HG02763 (cell line): ENCODE measurements around the gene IRX5.

Source experiments
- ATAC-seq: cut with Tn5 transposase; IDR thresholded peaks from one replicate; pipeline ENCODE4 v1.9.1; 2021; ENCODE audit warnings: mild to moderate bottlenecking, moderate library complexity; ENCODE audit not compliant: unreplicated experiment

Gene IRX5

DNA sequence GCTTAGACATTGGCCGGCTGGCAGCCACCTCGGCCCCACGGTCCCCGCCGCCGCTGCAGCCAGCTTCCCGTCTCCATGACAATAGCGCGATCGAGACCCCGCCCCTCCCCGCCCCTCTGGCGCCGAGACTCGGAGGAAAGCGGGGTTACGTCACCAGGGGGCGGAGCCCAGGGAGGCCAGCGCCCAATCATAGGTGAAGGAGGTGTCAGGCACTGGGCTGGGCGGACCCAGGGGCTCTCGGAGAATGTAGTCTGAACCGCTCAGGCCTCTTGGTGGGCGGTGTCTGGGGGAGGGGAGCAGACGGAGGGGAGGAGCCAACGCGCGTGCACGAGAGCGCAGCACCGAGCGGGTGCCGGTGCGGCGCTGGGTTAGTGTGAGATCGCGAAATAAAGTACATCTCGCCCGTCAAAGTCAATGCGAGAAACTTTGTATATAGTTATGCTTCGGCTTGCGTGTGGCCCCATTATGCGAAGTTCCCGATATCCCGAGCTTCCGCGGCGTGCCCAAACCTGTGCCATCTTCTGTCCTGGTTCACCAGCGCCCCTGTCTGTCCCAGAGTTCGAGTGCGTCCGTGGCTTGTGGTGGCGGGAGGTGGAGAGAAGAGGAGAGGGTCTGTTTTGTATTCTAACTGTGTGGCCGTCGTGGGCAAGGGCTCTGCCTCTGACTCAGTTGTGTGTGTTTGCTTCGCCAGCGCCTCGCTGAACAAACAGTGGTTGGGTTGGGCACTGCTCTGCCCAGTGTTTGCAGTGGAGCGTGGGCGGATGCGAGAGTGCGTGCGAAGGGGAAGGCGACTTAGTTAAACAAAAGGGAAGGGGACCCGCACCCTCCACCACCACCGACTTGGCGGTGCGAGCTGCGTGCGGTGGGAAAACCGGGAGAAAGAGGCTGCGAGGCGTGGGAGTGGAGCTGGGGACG lies 1.3 kb upstream of the IRX5 start:
- peak; percentile 92 for ATAC-seq

DNA sequence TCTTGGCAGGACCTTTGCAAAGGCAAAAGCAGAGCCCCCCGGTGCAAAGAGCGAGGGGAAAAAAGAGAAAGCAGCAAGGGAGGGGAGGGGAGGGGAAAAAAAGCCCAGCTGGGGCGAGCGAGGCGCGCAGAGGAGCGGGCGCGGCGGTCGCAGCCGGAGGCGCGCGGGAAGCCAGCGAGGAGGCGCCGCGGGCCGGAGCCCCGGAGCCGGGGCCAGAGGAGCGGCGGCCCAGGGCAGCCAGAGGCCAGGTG lies 129 bp downstream of the IRX5 start:
- no peak for ATAC-seq

DNA sequence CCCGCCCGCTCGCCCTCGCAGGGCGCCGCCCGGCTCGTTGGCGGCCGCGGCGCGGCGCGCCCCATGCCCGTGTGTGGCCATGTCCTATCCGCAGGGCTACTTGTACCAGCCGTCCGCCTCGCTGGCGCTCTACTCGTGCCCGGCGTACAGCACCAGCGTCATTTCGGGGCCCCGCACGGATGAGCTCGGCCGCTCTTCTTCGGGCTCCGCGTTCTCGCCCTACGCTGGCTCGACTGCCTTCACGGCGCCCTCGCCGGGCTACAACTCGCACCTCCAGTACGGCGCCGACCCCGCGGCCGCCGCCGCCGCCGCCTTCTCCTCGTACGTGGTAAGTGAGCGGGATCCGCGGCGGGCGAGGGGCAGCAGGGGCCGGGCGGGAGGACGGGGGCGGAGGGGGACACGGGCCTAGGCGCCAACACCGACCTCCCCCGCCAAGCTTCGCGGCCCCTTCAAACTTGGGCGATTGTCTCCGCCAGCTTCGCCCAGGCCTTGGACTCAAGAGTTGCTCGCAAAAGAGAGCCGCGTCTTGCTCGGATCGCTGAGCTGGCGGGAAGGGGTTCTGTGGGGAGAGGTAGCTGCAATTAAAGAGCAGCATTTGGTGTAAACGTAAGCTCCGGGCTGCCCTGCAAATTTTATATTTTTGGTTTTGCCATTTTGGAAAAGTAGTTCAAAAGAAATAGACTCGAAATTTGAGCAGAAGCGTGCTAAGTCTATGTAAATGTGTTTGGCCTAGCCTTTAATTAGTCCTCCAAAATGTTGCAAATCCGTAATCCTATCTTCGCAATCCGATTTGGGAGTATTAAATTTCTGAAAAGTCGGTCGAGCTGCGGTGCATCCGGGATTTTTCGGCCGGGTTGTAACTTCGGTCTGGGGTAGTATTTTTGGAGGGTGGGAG lies 702 bp downstream of the IRX5 start:
- ATAC-seq = no peak

DNA sequence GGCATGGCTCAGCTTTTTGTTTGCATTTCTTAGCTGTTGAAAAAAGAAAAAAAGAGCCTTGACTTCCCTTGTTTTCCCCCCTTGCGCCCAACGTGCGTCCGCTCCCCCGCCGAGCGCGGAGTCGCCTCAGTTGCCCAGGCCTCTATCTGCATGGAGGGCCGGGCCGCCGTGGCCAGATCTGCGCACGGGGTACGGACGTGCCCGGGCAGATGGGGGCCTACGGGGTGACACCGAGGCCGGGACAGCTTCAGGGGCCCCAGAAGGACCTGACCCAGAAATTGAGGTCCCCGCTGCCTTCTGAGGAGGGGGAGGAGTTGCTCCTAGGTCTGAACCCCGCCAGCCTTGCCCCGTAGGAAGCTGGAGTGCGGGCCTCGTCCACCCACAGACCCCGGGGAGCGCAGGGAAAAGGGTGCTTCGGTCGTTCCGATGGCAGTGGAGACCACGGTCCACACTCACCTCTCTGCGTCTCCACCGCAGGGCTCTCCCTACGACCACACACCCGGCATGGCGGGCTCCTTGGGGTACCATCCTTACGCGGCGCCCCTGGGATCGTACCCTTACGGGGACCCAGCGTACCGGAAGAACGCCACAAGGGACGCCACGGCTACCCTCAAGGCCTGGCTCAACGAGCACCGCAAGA lies 1.5 kb downstream of the IRX5 start:
- ATAC-seq = no peak

DNA sequence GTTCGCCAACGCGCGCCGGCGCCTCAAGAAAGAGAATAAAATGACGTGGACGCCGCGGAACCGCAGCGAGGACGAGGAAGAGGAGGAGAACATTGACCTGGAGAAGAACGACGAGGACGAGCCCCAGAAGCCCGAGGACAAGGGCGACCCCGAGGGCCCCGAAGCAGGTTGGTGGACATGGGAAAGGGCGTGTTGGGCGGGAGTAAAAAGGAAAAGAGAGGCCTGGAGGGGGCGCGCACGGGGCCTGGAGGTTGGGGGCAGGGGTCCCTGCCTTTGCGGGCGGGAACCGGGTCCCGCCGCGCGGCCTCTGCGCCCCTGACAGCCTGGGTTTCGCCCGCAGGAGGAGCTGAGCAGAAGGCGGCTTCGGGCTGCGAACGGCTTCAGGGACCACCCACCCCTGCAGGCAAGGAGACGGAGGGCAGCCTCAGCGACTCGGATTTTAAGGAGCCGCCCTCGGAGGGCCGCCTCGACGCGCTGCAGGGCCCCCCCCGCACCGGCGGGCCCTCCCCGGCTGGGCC lies 2.1 kb downstream of the IRX5 start:
- ATAC-seq = no peak

DNA sequence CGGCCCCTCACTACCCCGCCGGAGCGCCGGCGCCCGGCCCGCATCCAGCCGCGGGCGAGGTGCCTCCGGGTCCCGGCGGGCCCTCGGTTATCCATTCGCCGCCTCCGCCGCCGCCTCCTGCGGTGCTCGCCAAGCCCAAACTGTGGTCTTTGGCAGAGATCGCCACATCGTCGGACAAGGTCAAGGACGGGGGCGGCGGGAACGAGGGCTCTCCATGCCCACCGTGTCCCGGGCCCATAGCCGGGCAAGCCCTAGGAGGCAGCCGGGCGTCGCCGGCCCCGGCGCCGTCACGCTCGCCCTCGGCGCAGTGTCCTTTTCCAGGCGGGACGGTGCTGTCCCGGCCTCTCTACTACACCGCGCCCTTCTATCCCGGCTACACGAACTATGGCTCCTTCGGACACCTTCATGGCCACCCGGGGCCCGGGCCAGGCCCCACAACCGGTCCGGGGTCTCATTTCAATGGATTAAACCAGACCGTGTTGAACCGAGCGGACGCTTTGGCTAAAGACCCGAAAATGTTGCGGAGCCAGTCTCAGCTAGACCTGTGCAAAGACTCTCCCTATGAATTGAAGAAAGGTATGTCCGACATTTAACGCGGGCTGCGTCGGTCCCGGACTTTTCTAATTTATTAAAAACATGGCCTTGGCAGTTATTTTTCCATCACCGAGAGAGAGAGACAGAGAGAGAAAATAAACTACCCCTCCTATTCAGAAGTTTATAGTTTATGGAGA lies 2.8 kb downstream of the IRX5 start:
- no peak for ATAC-seq

DNA sequence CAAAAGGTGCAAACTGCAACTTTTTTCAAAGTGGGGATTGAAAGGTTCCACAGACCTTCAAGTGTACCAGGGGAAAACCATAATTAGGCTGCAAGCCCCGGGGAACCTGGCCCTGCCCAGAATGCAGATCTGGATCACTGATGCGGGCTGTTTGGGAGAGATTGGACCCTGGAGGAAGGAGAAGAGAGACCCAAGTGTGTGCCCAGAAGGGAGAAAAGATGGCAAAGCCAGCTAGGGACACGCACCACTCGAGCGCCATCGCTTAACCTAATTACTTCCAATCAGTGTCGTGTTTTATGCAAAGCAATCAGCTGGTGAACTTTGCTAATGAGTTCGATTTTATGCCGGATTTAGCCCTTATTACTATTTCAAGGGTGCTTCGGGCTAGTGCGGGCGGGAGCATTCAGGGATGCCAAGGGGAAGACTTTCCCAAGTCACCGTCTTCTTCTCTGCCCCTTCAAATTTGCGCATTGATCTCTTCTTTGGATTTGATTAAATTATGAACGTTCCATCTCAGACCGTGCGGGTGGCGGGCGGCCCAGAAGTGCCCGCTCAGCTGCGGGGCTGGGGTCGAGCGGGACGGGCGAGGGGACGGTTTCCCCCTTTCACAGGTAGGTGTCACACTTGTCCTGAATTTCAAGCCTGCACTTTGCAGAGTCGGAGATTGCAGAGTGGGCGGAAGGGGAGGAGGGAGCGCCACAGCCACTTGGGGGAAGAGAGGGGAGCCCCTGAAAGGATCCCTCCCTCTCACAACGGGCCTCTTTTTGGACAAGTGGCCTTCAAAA lies 4.0 kb downstream of the IRX5 start:
- ATAC-seq = no peak

DNA sequence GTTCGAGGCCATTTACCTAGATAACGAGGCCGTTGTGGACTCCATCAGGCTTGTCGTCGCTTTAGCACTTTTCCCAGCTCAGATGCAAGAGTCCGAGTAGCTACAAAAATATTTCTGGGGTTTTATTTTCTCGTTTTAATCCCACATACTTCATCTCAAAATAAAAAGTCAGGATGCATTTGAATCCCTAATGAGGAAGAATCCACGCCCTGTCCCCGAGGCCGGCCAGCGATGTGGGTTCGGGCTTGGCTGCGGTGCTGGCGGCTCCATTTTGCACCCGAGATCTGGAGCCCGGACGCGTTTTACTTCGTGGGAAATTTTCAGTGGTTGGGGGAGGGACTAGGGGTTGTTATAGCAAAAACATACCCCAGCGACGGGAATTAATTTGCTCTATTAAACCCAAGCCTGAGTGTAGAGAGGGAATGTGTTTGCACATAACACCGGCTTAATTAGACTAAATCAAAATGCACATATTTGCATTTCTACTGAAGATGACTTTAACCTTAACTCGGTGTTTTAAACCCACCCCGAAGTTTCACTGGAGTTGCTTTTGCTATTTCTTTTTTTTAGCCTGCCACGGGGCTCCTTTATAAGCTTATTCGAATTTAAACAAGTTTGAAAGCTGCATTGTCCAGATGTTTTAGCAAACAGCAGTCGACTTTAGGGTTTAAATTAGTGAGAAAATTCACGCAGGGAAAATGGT lies 4.8 kb downstream of the IRX5 start:
- no peak for ATAC-seq

DNA sequence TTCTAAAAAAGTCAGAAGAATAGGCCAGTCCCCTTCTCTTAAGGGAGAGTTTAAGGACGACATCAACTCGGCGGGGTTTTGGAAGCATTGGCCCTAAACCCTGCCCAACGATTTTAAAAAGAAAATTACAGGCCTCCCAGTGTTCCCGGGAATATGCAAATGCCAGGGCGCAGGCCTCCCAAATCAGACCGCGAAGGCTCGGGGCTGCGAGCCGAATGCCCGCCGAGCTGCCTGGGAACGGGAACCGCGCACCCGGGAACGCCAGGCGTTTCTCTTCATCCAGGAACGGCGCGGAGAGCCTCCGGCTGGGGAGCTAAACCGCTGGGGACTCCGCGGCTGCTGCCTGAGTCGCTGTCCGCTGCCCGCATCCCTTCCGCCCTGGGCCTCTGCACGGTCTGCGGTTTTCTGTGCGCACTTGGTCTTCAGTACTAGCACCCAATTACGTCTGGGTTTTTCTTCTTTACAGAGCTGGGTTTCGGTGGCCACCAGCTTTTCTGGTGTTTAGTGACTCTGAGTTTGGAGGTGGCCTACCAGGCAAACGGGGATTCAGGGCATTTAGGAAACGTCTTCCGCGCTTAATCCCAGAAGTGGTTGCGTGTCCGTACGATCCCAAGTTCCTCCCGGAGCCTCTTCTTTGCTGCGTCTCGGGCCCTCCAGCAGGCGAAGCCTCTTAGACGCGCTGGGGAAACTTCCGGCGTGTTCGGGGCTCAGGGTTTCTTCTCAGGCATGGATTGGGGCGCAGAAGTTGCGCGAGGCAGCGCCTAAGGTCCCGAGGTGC lies 5.7 kb downstream of the IRX5 start:
- no peak for ATAC-seq

DNA sequence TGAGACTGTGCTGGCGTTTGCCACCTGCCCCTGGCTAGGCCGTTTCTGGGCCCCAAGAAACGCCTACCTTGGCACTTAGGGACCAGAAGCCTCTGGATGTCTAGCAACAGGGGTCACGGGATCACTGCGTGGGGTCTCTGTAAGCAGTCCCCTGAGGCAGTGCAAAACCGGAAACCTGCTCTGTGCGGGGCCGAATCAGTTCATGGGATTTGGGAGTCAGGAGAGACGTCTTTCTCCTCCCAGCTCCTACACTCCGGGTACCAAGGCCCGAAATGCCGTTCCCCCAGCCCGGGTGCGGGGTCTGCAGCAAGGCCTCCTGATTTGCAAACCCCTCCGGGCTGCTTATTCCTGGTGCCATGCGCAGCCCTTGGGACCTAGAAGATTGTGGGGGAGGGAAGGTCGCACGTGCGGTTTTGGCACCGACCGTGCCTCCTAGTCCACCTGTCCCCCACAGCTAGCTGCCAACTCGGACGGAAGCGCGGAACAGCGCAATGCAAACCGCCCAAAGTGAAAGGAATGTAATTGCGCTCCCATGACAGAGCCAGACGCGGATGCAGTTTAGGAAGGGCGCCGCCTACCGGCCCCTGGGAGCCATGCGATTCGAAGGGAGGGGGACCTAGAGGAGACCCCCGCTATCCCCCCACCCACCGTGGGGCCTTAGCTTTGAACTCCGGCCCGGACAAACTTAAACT lies 6.5 kb downstream of the IRX5 start:
- no peak for ATAC-seq

DNA sequence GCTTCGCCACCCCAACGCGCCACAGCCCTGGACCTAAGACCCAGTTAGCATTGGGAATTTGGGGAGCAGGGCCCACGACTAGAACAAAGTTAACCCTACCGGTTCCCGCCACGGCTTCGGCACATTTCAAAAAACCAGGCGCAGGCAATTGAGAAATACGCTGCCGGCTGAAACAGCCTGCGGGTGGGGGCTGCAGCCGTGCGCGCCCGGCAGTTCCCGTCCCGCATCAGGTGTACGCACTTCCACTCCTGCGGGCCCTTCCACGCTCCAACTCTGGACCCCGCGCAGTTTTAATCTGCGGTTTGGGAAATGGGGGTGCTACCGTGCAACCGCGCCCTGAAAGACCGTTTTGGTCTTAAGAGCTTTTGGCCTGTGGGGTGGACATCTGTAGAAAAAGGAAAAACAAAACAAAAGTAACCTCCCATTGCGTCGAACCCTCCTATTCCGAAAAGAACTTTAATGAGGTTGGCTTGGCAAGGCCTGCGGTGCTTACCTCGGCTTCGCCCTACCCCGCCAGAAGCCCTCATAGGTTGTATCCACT lies 7.1 kb downstream of the IRX5 start:
- ATAC-seq = no peak

DNA sequence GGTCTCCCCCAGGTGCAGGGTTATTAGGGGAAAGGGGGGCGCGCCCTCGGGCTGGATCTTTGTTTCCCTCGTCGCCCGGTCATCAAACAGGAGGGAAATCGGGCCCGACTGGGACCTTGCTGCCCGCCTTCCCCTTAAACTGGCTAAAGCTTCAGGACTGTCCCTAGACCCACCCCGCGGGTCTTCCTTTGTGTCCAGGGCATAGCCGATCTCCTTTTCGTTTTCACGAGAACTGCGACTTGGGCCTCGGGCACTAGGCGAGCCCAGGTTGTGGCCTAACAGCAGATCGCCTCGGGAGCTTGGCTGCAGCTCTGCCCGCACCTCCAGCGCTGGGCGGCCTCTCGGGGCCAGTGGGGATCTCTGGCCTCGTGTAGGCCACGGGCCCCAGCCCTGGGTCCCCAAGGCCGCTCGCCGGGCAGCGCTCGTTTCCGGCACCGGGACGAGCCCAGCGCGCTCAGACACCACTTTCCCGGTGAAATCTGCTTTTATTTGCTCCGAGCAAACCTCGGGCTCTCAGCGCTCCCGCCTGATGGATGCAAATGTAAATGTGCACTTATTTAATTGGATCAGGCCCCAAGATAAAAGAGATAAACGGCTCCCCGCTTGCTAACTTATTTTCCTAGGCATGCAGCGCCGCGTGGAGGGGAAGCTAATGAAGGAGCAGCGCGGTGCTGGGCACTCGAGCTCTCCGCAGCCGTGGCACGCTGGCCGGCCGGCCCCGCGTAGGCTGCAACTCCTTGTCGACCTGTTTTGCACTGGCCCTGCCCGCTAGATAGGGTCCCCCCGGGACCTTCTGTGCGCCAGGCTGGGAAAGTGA lies 7.8 kb downstream of the IRX5 start:
- no peak for ATAC-seq

DNA sequence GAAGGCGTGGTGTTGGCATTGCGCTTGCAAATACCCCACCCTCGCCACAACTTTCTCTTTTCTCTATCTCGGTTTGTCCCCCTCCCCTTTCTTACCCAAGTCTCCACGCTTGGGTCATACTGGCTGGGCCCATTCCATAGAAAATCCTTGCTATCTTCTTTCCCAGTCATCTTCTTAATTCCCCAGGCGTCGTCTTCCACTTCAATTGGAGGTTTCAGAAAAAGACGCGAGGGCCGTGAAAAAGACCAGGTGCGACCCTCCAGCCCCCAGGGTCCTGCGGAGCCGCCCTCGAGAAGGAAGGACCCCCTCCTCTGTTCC lies 8.3 kb downstream of the IRX5 start:
- no peak for ATAC-seq

DNA sequence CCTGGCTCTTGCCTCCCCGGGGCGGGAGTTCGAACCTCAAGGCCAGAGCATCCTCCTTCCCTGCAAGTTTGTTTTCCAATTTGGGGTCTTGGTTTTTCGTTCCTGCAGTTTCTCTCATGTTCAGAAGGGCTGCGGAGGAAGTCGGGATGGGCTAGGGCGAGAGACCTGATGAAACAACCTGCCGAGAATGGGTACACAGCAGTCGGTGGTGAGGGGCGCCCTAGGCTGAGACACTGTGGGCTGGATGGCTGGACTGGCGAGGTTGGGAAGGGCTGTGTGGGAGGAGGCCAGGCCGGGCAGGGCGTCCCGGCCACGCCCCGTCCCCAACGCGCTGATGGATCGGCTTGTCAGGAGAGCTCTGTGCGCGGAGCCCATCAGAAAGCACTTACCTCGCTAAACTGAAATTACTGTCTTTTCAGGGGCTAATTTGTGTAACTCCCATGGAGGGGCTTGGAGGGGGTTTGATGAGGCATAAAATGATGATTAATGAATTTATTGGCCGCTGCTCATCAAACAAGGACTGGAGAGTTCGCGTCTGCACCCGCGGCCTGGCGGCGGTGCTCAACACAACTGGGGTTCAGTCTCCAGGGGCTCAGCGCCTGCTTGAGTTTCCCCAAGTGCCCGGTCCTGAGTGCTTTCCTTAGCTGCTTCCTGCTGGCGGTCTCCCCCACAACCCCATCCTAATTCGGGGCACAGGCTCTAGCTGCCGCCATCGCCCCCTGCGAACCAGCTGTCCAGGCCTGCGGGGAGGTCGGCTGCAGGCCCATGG lies 9.0 kb downstream of the IRX5 start:
- ATAC-seq = no peak

DNA sequence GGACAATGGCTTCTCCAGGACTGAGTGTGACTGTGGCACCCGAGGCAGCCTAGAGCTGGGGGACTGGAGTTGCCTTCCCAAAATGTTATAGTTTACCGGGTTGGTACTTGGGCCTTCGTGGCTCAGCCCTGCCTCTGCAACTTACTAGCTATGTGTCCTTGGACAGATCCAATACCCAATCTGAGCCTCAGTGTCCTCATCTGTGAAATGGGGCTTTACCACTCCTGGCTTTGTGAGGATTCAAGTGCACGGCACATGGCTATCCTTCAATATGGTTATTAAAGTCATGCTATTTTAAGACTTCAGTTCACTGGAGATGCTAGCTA lies 9.6 kb downstream of the IRX5 start:
- ATAC-seq = no peak

DNA sequence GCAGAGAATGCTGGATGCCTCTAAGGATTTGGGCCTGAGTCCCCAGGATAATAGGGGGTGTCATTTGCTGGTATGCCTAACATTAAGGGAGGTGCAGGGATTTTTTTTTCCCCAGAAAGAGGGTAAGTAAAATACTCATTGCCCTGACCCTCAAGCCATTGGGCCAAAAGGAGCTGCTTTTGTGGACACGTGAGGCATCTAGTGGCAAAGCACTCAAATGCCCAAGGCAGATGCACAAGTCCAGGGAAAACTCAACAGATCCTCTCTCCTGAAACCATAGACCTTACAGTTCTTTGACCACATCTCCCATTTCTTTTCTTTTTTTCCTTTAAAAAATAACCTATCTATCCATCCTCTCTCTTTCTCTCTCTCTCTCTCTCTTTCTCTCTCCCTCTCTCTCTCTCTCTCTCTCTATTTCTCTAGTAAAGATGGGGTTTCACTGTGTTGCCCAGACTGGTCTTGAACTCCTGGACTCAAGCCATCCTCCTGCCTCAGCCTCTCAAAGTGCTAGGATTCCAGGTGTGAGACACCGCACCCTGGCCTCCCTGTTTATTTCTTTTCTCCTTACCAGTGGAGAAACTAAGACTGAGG lies 11.8 kb downstream of the IRX5 start:
- ATAC-seq = no peak
